Trophoblast cell (in vitro differentiated cells and primary cell): ENCODE results near the gene RCHY1.

ENCODE experiments used
- DNase-seq, 2 donors: peaks; one replicate each; pipeline ENCODE4 v3.0.0-alpha.2; 2016
- H2AFZ ChIP-seq: 2 replicates; pipeline ENCODE4 v1.6.1; 2013; ENCODE audit warnings: low read length, moderate library complexity, mild to moderate bottlenecking; ENCODE audit not compliant: insufficient read depth, poor library complexity
- H2AK5ac ChIP-seq: 2 replicates; pipeline ENCODE4 v1.6.1; 2013; ENCODE audit warnings: mild to moderate bottlenecking, low read length
- H2BK120ac ChIP-seq: 2 replicates; pipeline ENCODE4 v1.6.1; 2013; ENCODE audit warnings: low read length, mild to moderate bottlenecking, moderate library complexity; ENCODE audit not compliant: insufficient read depth, poor library complexity
- H2BK12ac ChIP-seq: 2 replicates; pipeline ENCODE4 v1.6.1; 2013; ENCODE audit warnings: mild to moderate bottlenecking, low read length, moderate library complexity
- H2BK5ac ChIP-seq: 2 replicates; pipeline ENCODE4 v1.6.1; 2013; ENCODE audit warnings: low read length, low read depth, moderate library complexity, mild to moderate bottlenecking; ENCODE audit not compliant: poor library complexity
- H3K14ac ChIP-seq: 2 replicates; pipeline ENCODE4 v1.6.1; 2013; ENCODE audit warnings: mild to moderate bottlenecking, low read length
- H3K18ac ChIP-seq: 2 replicates; pipeline ENCODE4 v1.6.1; 2013; ENCODE audit warnings: mild to moderate bottlenecking, low read length
- H3K23ac ChIP-seq: 2 replicates; pipeline ENCODE4 v1.6.1; 2013; ENCODE audit warnings: low read length
- H3K27ac ChIP-seq: 2 replicates; pipeline ENCODE4 v1.5.1; 2013; ENCODE audit warnings: low read depth, mild to moderate bottlenecking, inconsistent platforms, low read length, moderate library complexity
- H3K27me3 ChIP-seq: 2 replicates; pipeline ENCODE4 v1.6.1; 2013; ENCODE audit warnings: inconsistent platforms, mild to moderate bottlenecking, low read length, moderate library complexity; ENCODE audit not compliant: insufficient read depth
- H3K36me3 ChIP-seq, 2 experiments: 1 replicate in 1 of 2; 2 replicates in 1 of 2; pipeline ENCODE4 v1.6.1; 2013; ENCODE audit warnings: low read length in 2 of 2, mild to moderate bottlenecking in 2 of 2, moderate library complexity in 1 of 2; ENCODE audit not compliant: insufficient read depth in 2 of 2, control insufficient read depth in 1 of 2
- H3K4ac ChIP-seq: 2 replicates; pipeline ENCODE4 v1.6.1; 2013; ENCODE audit warnings: low read depth, mild to moderate bottlenecking, low read length, moderate library complexity
- H3K4me1 ChIP-seq, 2 experiments: 1 replicate in 1 of 2; 2 replicates in 1 of 2; pipeline ENCODE4 v1.6.1; 2013; ENCODE audit warnings: low read length in 2 of 2, mild to moderate bottlenecking in 2 of 2, moderate library complexity in 1 of 2; ENCODE audit not compliant: insufficient read depth in 2 of 2, control insufficient read depth in 1 of 2
- H3K4me2 ChIP-seq: 2 replicates; pipeline ENCODE4 v1.6.1; 2013; ENCODE audit warnings: inconsistent platforms, mild to moderate bottlenecking, low read length, moderate library complexity
- H3K4me3 ChIP-seq: 2 replicates; pipeline ENCODE4 v1.5.1; 2013; ENCODE audit warnings: mild to moderate bottlenecking, low read depth, low read length, inconsistent platforms
- H3K79me1 ChIP-seq: one replicate; pipeline ENCODE4 v1.6.1; 2013; ENCODE audit warnings: low read length
- H3K79me2 ChIP-seq: 2 replicates; pipeline ENCODE4 v1.6.1; 2013; ENCODE audit warnings: low read length, mild to moderate bottlenecking; ENCODE audit not compliant: control insufficient read depth, insufficient read depth, poor library complexity
- H3K9ac ChIP-seq: 2 replicates; pipeline ENCODE4 v1.6.1; 2013; ENCODE audit warnings: mild to moderate bottlenecking, low read length
- H3K9me3 ChIP-seq: 2 replicates; pipeline ENCODE4 v1.6.1; 2013; ENCODE audit warnings: low read depth, mild to moderate bottlenecking, control low read depth, inconsistent platforms, low read length; ENCODE audit not compliant: insufficient read depth
- H4K12ac ChIP-seq: 2 replicates; pipeline ENCODE4 v1.6.1; 2013; ENCODE audit warnings: low read depth, mild to moderate bottlenecking, low read length, moderate library complexity
- H4K8ac ChIP-seq: 2 replicates; pipeline ENCODE4 v1.6.1; 2013; ENCODE audit warnings: low read depth, mild to moderate bottlenecking, low read length, moderate library complexity
- H4K91ac ChIP-seq: one replicate; pipeline ENCODE4 v1.6.1; 2013; ENCODE audit warnings: low read depth, mild to moderate bottlenecking, low read length, moderate library complexity
- WGBS: extraction: QIAGEN DNeasy Blood & Tissue Kit; methylation state at CpG from one replicate; pipeline ENCODE4 v1.1.7; 2013; ENCODE audit warnings: missing lambda C conversion rate; ENCODE audit not compliant: insufficient read length, insufficient coverage; ENCODE audit errors: extremely low coverage; 5-methylcytosine and 5-hydroxymethylcytosine counted together

The RCHY1 gene

GRCh38 chr4:75552452-75552851 lies 38.2 kb upstream of the RCHY1 start:
- no peak overlapping the region for H2AFZ ChIP-seq
- no peak overlapping the region for H4K8ac ChIP-seq
- no peak overlapping the region for H3K27ac ChIP-seq
- H3K23ac ChIP-seq = no peak overlapping the region
- no peak overlapping the region for H4K12ac ChIP-seq
- H3K27me3 ChIP-seq = no peaks in the 10 kb centered on the region
- H2BK120ac ChIP-seq = no peak overlapping the region
- H2BK5ac ChIP-seq = no peak overlapping the region
- no peak overlapping the region for H3K18ac ChIP-seq
- H3K36me3 ChIP-seq = no peaks in the 10 kb centered on the region
- H3K79me2 ChIP-seq = no peaks in the 10 kb centered on the region
- H3K9me3 ChIP-seq = no peaks in the 10 kb centered on the region
- no peak overlapping the region for H3K9ac ChIP-seq
- H3K4ac ChIP-seq = no peak overlapping the region
- no peak overlapping the region for H3K4me3 ChIP-seq
- no peak overlapping the region for H2BK12ac ChIP-seq
- no peak overlapping the region for H2AK5ac ChIP-seq
- H3K4me2 ChIP-seq = no peak overlapping the region
- H3K79me1 ChIP-seq = peaks cover 5% of the 10 kb centered on the region
- H3K14ac ChIP-seq = no peak overlapping the region
- H3K4me1 ChIP-seq = peaks cover 3 to 12% of the 10 kb centered on the region in 2 experiments
- peak; percentile 53 to 80 for DNase-seq
- H4K91ac ChIP-seq = no peak overlapping the region

GRCh38 chr4:75549019-75549418 lies 34.8 kb upstream of the RCHY1 start:
- Histone ChIP-seq H3K79me2 (no peaks in the 10 kb centered on the region), H3K4ac (no peak overlapping the region), H3K4me3 (no peak overlapping the region), H3K27ac (no peak overlapping the region), H3K23ac (no peak overlapping the region), H3K36me3 (peaks cover 0 to 2% of the 10 kb centered on the region in 2 experiments), H4K8ac (no peak overlapping the region), H3K14ac (no peak overlapping the region), H3K4me1 (peaks cover 4 to 8% of the 10 kb centered on the region in 2 experiments), H3K79me1 (peaks cover 3% of the 10 kb centered on the region), H3K4me2 (no peak overlapping the region), H2BK5ac (no peak overlapping the region), H3K27me3 (no peaks in the 10 kb centered on the region), H2BK12ac (no peak overlapping the region), H2AK5ac (no peak overlapping the region), H3K18ac (no peak overlapping the region), H3K9ac (no peak overlapping the region), H2BK120ac (no peak overlapping the region), H2AFZ (no peak overlapping the region), H4K91ac (no peak overlapping the region), H4K12ac (no peak overlapping the region), H3K9me3 (no peaks in the 10 kb centered on the region)
- WGBS = 100% methylated on average over 1 of the region's 2 CpGs
- no peak for DNase-seq

- Histone ChIP-seq H4K91ac (peak overlapping the region; percentile 51), H3K79me2 (no peaks in the 10 kb centered on the region), H3K9me3 (no peaks in the 10 kb centered on the region), H2BK12ac (peak overlapping the region; percentile 89), H3K4me1 (peaks cover 4 to 8% of the 10 kb centered on the region in 2 experiments), H3K27me3 (no peaks in the 10 kb centered on the region), H4K8ac (no peak overlapping the region), H3K23ac (no peak overlapping the region), H3K27ac (no peak overlapping the region), H3K79me1 (peaks cover 8% of the 10 kb centered on the region), H2AK5ac (peak overlapping the region; percentile 97), H3K4me3 (no peak overlapping the region), H3K4ac (no peak overlapping the region), H3K14ac (no peak overlapping the region), H3K36me3 (peaks cover 0 to 2% of the 10 kb centered on the region in 2 experiments), H2BK5ac (peak overlapping the region; percentile 3), H3K9ac (no peak overlapping the region), H2AFZ (no peak overlapping the region), H2BK120ac (peak overlapping the region; percentile 73), H4K12ac (no peak overlapping the region), H3K4me2 (no peak overlapping the region), H3K18ac (no peak overlapping the region)
- DNase-seq = peak in 1 of 2 donors; percentile 21
- no CpG with 5 or more reads among the region's 15 CpGs for WGBS
Measured at GRCh38 chr4:75547647-75548387, 33.6 kb upstream of the RCHY1 start.

- no peak overlapping the region for H2AK5ac ChIP-seq
- H3K9me3 ChIP-seq = no peaks in the 10 kb centered on the region
- no peak overlapping the region for H2BK120ac ChIP-seq
- no peaks in the 10 kb centered on the region for H3K27me3 ChIP-seq
- no peak overlapping the region for H4K12ac ChIP-seq
- no peak overlapping the region for H4K8ac ChIP-seq
- peaks cover 0 to 2% of the 10 kb centered on the region in 2 experiments for H3K36me3 ChIP-seq
- H3K9ac ChIP-seq = no peak overlapping the region
- no peak overlapping the region for H3K18ac ChIP-seq
- H3K4me2 ChIP-seq = no peak overlapping the region
- H2BK5ac ChIP-seq = no peak overlapping the region
- no peak overlapping the region for H3K4ac ChIP-seq
- H3K4me1 ChIP-seq = peaks cover 4 to 8% of the 10 kb centered on the region in 2 experiments
- H3K79me1 ChIP-seq = peaks cover 9% of the 10 kb centered on the region
- no CpG with 5 or more reads among the region's 5 CpGs for WGBS
- peak overlapping the region; percentile 8 for H4K91ac ChIP-seq
- H3K79me2 ChIP-seq = no peaks in the 10 kb centered on the region
- no peak overlapping the region for H2AFZ ChIP-seq
- peak overlapping the region; percentile 3 for H2BK12ac ChIP-seq
- no peak overlapping the region for H3K4me3 ChIP-seq
- H3K23ac ChIP-seq = no peak overlapping the region
- peak overlapping the region; percentile 19 for H3K14ac ChIP-seq
- DNase-seq = peak; percentile 65
- H3K27ac ChIP-seq = no peak overlapping the region
Measured at GRCh38 chr4:75545526-75545925, 31.3 kb upstream of the RCHY1 start.
